Fibroblast of mammary gland (primary cell): ENCODE data around the gene AKR1A1.

Experiments
- DNase-seq: peaks from one replicate; pipeline ENCODE4 v3.0.0-alpha.2; 2010; ENCODE audit warnings: low read depth
- H3K4me3 ChIP-seq: 2 replicates; pipeline ENCODE4 v1.5.1; 2011; ENCODE audit warnings: low read depth, mild to moderate bottlenecking, low read length, moderate library complexity; ENCODE audit not compliant: control insufficient read depth
- CTCF ChIP-seq: conservative IDR thresholded peaks from 2 replicates; pipeline ENCODE4 v1.5.1; 2011; ENCODE audit warnings: low read depth, low read length, inconsistent platforms; ENCODE audit not compliant: control insufficient read depth, insufficient read depth

AKR1A1 gene

DNA sequence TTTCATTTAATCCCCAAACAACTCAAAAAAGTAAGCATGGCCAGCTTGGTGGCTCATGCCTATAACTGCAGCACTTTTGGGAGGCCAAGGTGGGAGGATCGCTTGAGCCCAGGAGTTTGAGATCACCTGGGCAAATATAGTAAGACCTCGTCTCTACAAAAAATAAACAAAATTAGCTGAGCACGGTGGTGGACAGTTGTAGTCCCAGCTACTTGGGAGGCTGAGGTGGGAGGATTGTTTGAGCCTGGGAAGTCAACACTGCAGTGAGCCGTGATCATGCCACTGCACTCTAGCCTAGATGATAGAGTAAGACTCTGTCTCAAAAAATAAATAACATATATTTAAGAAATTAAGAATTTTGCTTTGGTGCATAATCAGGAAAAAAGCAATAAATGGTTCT lies 6.1 kb upstream of the AKR1A1 start:
- TF ChIP-seq CTCF, result no peak
- no peak overlapping the region for H3K4me3 ChIP-seq
- no peak for DNase-seq

GRCh38 chr1:45545019-45545493 lies 5.6 kb upstream of the AKR1A1 start:
- DNase-seq, result no peak
- no peak for TF ChIP-seq CTCF
- no peak overlapping the region for H3K4me3 ChIP-seq

GRCh38 chr1:45545553-45546310 lies 4.9 kb upstream of the AKR1A1 start:
- no peak for DNase-seq
- TF ChIP-seq CTCF, result no peak
- no peak overlapping the region for H3K4me3 ChIP-seq

DNA sequence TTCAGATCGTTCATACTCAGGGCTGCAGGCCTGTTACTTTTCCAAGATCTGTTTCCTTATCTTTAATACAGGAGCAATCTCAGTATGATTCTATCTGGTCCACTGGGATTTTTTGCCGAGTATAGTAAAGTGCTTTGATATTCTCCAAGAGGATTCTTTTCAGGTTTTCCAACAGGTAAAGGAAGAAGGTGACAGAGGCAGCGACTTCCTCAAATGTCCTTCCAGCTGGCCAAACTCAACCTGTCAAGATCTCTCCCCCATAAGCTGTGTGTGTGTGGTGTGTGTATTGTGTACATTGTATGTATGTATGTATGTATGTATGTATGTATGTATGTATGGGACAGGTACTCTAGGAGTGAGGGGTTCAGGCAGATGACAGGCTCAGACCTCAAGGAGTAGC lies 1.1 kb downstream of the AKR1A1 start:
- TF ChIP-seq CTCF, result no peak

DNA sequence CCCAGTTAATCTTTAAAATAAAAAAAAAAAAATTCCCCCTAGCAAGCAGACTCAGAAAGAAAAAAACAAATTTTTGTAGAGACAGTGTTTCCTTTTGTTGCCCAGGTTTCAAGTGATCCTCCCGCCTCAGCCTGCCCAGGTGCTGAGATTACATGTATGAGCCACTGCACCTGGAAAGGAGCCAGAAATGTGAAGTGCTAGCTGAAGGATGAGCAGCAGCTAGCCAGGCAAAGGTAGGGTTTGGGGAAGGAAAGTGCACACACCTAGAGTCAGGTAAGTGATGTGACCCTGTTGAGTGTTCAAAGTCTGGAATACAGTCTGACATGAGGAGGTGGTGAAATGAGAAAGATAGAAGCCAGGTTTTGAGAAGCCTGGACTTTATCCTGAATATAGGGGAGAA lies 1.7 kb downstream of the AKR1A1 start:
- no peak for DNase-seq
- H3K4me3 ChIP-seq, result no peak overlapping the region
- no peak for TF ChIP-seq CTCF

More for the DNA sequence above, 1.1 kb downstream of the AKR1A1 start:
- peak overlapping the region; percentile 98 for H3K4me3 ChIP-seq
- no peak for DNase-seq

DNA sequence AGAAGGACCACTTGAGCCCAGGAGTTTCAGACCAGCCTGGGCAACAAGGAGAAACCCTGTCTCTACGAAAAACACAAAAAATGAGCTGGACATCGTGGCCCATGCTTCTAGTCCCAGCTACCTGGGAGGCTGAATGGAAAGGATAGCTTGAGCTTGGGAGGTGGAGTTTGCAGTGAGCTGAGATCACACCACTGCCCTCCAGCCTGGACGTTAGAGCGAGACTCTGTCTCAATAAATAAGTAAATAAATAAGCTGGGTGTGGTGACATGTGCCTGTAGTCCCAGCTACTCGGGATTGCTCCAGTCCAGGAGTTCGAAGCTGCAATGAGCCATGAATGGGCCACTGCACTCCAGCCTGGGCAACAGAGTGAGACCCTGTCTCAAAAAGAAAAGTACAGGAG lies 3.6 kb downstream of the AKR1A1 start:
- no peak overlapping the region for H3K4me3 ChIP-seq
- no peak for DNase-seq
- no peak for TF ChIP-seq CTCF
